ENCODE measurements around the gene ATP11A.
"Not testable (repeated sequence)": the region's sequence is repeated elsewhere in the genome, so short reads cannot be mapped to it uniquely, and the experiment has no call there.

Gene ATP11A

DNA sequence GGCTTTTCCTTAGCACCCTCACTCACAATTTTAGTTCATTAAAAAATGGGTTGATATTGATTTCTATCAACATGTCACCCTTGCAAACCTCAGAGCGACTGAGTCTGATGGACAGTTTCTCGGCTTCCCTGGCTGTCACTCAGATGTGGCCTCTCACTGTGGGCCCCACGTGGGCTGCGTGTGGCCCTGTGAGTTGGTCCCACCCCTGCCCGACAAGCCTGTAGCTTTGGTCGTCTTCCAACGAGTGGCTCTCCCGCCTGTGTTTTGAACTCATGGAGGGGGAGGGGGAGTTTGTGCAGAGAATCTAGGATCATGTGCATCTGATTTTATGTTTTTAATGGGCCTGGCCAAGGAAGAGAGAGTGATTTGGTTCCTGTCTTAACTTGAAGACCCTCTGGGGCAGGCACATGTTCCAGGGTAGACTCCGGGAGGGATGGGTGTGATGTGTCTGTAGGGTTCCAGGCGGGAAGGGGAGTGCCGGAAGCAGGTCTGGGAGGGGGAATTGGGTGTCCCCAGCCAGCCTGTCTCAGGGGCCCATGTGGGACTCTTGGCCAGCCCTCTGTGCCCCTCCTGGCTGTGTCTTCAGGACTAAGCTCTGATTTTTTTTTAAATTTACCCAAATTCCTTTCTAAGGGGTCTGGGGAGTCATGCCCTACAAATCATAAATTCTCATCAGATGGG is 18.9 kb downstream of the ATP11A start:
- DNase-seq (ENCODE audit: low read depth in 2 of 3, low spot score in 2 of 3): no peak

DNA sequence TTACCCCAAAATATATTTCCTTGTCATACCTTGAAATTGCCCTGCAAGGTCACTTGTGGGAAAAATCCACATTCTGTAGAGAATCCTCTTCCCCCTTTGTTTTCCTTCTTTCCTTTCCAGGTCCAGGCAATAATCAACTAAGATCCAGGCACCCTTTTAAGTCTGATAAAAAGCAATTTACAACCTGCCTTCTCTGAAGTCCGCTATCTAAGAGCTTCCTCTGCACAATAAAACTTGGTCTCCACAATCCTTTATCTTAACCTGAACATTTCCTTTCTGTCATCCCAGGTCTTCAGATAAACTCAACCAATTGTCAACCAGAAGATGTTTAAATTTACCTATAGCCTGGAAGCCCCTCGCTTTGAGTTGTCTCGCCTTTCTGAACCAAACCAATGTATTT is 19.5 kb downstream of the ATP11A start:
- DNase-seq (ENCODE audit: low read depth in 2 of 3, low spot score in 2 of 3): not testable (repeated sequence)

- DNase-seq (ENCODE audit: low read depth in 2 of 3, low spot score in 2 of 3): no peak
Observed at GRCh38 chr13:112709825-112710783, 20.3 kb downstream of the ATP11A start.

DNA sequence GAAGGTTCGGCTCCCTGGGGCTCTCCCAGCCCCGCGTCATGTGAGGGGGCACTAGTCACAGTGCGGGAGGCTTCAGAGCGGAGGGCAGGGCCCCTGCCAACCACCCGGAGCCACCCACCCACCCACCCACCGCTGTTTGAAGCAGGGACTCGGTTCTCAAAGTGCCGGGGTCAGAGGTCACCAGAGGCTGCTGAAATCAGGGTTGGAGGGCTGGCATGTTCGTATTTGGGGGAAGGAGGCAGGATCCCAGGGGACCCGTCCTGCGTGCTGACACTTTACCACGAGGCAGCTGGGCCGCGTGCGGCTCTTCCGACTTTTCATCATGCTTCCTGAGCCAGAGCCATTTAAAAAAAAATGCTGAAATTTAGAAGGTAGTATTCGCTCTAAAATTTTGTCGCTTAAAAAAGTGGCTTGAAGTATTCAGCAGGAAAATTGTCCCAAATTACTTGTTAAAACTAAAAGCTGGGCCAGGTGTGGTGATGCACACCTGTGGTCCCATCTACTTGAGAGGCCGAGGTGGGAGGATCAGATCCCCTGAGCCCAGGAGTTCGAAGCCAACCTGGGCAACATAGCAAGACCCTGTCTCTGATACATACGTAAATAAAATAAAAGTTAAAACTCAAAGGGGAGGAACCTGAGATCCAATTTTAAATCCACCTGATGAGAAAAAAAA is 21.2 kb downstream of the ATP11A start:
- DNase-seq (ENCODE audit: low read depth in 2 of 3, low spot score in 2 of 3): no peak

DNA sequence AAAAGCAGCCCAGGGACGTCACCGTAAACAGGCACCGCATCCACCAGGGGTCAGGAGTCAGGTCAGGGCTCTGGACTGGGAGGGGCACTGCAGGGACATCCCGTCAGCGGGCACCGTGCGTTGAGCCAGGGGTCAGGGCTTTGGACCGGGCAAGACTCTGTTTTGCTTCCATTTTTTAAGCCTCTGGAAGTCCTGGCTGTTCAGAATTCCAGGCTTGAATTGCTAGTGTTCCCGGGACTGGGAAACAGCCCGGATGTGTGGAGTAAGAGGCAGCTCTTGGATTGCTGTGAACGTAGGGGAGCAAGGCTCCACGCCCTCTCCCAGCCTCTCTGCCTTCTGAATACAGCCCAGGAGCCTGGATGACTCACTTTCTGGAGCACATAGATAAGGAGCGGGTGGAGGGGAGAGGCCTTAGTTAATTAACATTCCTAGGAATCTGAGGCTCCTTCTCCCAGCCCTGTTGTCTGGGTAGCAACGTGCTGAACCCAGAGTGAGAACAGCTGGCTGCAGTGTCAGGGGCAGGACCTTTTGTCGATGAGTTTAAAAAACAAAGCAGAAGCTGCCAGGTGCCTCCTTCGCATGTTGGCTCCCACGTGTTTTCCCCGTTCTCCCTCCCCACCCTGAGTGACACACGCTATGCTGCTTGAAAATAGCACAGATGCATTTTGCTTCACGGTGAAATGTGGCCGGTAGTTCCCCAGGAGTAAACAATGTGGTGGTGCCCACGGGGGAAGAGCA is 21.9 kb downstream of the ATP11A start:
- no peak for DNase-seq (ENCODE audit: low read depth in 2 of 3, low spot score in 2 of 3)

DNA sequence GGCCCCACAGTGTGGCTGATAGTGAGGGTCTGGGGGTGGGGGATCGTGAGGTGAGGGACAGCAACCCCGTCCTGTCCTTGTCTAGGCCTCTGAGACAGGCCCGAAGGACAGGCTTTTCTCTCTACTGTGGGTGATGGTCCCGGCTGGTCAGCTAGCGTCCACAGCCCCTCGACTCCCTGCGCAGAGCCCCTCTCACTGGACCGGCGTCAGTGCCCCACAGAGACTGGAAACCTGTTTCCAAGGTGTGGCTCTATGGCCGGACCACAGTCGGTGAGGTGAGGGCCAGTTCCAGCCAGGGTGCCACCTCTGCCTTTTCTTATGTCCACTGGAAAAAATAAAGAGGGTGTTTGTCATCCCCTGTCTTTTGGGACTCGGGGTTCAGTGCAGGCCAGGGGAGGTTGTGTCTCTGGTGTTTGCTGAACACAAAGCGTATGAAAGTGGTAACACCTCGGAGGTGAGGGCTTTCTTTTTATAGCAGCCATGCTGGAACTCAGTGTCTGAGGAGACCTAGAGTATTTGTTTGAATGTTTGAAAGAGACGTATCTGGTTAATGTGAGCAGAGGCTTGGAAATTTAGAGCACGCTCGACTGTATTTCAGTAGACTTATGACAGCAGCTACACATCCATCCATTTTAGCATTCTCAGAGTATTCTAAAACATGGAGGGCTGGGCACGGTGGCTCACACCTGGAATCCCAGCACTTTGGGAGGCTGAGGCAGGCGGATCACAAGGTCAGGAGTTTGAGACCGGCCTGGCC is 22.8 kb downstream of the ATP11A start:
- no peak for DNase-seq (ENCODE audit: low read depth in 2 of 3, low spot score in 2 of 3)

- DNase-seq (ENCODE audit: low read depth in 2 of 3, low spot score in 2 of 3): no peak
Observed at GRCh38 chr13:112713517-112714253, 23.8 kb downstream of the ATP11A start.

DNA sequence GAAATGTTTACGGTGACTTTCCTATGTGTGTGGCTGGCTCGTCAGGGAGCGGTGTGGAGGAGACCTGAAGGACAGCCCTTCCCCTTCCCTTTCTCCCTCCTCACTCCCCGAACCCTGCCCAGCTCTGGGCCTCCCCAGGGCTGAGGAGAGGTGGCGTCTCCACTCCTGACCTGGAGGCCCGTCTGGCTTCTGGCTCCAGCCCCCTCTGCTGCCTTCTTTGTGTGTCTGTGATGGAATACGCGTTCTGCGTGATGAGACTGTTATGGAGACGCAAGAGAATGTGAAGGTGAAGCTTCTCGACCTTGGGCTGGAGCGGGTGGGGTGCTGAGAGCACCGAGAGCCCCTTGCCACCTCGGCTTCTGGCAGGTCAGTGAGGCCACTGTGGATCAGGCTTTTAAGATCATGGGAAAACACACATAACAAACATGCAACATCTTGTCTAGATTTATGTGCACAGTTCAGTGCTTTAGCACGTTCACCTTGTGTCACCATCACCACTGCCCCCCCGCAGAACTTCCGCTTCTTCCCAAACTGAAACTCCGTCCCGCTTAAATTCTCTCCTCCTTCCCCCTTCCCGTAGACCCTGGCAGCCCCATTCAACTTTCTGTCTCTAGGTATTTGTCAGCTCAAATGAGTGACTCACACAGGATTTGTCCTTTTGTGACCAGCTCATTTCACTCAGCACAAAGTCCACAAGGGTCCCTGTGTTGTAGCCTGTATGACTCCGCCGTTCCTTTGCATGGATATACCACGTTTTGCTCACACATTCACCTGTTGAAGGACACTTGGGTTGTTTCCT is 24.7 kb downstream of the ATP11A start:
- DNase-seq (ENCODE audit: low read depth in 2 of 3, low spot score in 2 of 3): no peak

DNA sequence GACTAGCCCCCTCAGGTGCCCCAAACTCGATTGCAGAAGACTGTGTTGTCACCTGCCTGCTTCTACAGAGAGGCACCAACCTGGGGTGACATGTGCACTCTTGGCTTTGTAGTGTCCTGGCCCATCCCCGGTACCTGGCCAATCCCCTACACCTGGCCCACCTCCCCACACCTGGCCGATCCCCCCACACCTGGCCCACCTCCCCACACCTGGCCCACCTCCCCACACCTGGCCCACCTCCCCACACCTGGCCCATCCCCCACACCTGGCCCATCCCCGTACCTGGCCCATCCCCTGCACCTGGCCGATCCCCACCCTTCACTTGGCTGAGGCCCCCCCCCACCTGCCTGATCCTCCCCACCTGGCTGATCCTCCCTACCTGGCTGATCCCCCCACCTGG is 25.4 kb downstream of the ATP11A start:
- DNase-seq (ENCODE audit: low read depth in 2 of 3, low spot score in 2 of 3): no peak

- DNase-seq (ENCODE audit: low read depth in 2 of 3, low spot score in 2 of 3): no peak
Observed at GRCh38 chr13:112715715-112716460, 26.1 kb downstream of the ATP11A start.

GRCh38 chr13:112716461-112716820 is 26.6 kb downstream of the ATP11A start:
- no peak for DNase-seq (ENCODE audit: low read depth in 2 of 3, low spot score in 2 of 3)

- DNase-seq (ENCODE audit: low read depth in 2 of 3, low spot score in 2 of 3): no peak
Observed at GRCh38 chr13:112716841-112717520, 27.1 kb downstream of the ATP11A start.

GRCh38 chr13:112718318-112718717 is 28.5 kb downstream of the ATP11A start:
- no peak for DNase-seq (ENCODE audit: low read depth in 2 of 3, low spot score in 2 of 3)

DNA sequence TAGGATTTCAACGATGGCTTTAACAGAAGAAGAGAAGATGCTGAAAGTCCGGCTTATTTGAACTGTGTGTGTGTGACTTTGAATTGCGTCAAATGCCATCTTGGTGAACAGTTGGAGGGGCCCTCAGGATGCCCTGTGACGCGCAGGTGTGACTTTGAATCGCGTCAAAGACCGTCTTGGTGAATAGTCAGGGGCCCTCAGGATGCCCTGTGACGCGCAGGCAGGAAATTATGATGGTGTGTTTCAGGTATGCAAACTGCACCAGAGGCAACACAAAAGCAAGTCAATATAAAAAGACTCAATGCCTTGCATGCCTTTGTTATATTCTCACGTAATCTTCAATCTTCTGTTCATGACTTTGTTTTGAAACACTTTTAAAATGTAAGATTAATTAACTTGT is 29.2 kb downstream of the ATP11A start:
- no peak for DNase-seq (ENCODE audit: low read depth in 2 of 3, low spot score in 2 of 3)

GRCh38 chr13:112719556-112719955 is 29.7 kb downstream of the ATP11A start:
- DNase-seq (ENCODE audit: low read depth in 2 of 3, low spot score in 2 of 3): no peak

GRCh38 chr13:112720251-112720650 is 30.4 kb downstream of the ATP11A start:
- no peak for DNase-seq (ENCODE audit: low read depth in 2 of 3, low spot score in 2 of 3)

- no peak for DNase-seq (ENCODE audit: low read depth in 2 of 3, low spot score in 2 of 3)
Observed at GRCh38 chr13:112720814-112721197, 31.0 kb downstream of the ATP11A start.

Measured in activated CD8-positive, alpha-beta memory T cell treated with anti-CD3 and anti-CD28 coated beads for 48 hours (primary cell).